H1 (cell line): Measurements from ENCODE around the gene SLC1A1. TPM values are rescaled to one million over a fixed set of nuclear protein-coding genes. Genes with fewer than 3 reads are reported as not detected.

Experiments used
- CTCF ChIA-PET: fragments of 300-600 bp; sonication (Branson Sonifier 250); formaldehyde crosslinking; loops from one replicate; lab custom pipeline; 2021; ENCODE audit not compliant: partially characterized antibody; lab: Charles Lee
- POLR2A ChIA-PET: fragments of 300-600 bp; sonication (Branson Sonifier 250); formaldehyde crosslinking; loops from one replicate; lab custom pipeline; 2021; ENCODE audit warnings: inconsistent platforms; ENCODE audit not compliant: partially characterized antibody; lab: Charles Lee
- DNase-seq, 2 experiments: peaks; one replicate each; pipeline versions ENCODE4 v3.0.0 to v3.0.0-alpha.2; 2010 to 2022; ENCODE audit warnings: low spot score in 2 of 2, low read depth in 1 of 2, mixed read lengths in 1 of 2
- FAIRE-seq: peaks from 2 replicates; lab custom pipeline; 2011; peaks lifted over from hg19 to GRCh38; lab: Jason Lieb, UNC
- H2AFZ ChIP-seq: 2 replicates; pipeline ENCODE4 v1.8.1; 2012; ENCODE audit warnings: low read length, inconsistent platforms
- H2AK5ac ChIP-seq: 2 replicates; pipeline ENCODE4 v1.6.1; 2013; ENCODE audit warnings: low read depth, low read length
- H2BK120ac ChIP-seq: replicated peaks from 2 replicates; pipeline ENCODE3; 2013; ENCODE audit warnings: low read depth, low read length, inconsistent platforms
- H2BK12ac ChIP-seq: 2 replicates; pipeline ENCODE4 v1.6.1; 2013; ENCODE audit warnings: low read depth, low read length
- H2BK15ac ChIP-seq: 2 replicates; pipeline ENCODE4 v1.6.1; 2013; ENCODE audit warnings: low read length
- H2BK20ac ChIP-seq: 2 replicates; pipeline ENCODE4 v1.6.1; 2013; ENCODE audit warnings: low read length
- H2BK5ac ChIP-seq: 2 replicates; pipeline ENCODE4 v1.6.1; 2013; ENCODE audit warnings: low read depth, low read length
- H3K14ac ChIP-seq: 2 replicates; pipeline ENCODE4 v1.6.1; 2013; ENCODE audit warnings: inconsistent platforms; ENCODE audit not compliant: insufficient read length
- H3K18ac ChIP-seq: 2 replicates; pipeline ENCODE4 v1.6.1; 2013; ENCODE audit warnings: low read length; ENCODE audit errors: extremely low read depth
- H3K23ac ChIP-seq: 2 replicates; pipeline ENCODE4 v1.6.1; 2013; ENCODE audit warnings: inconsistent platforms; ENCODE audit not compliant: insufficient read length
- H3K23me2 ChIP-seq: 2 replicates; pipeline ENCODE4 v1.6.1; 2013; ENCODE audit warnings: low read depth, low read length
- H3K27ac ChIP-seq: 2 replicates; pipeline ENCODE4 v1.6.1; 2011; ENCODE audit warnings: low read depth, low read length, inconsistent platforms
- H3K27me3 ChIP-seq, 4 experiments: replicated peaks in 1 of 4; 1 replicate in 1 of 4; 2 replicates in 3 of 4; pipeline versions ENCODE4 v1.6.1 to v1.8.1; 2011 to 2013; ENCODE audit warnings: low read length in 3 of 4, mild to moderate bottlenecking in 3 of 4, inconsistent platforms in 2 of 4, mixed read lengths in 2 of 4, moderate library complexity in 1 of 4; ENCODE audit not compliant: control insufficient read depth in 3 of 4, insufficient read depth in 3 of 4; ENCODE audit errors: extremely low read depth in 1 of 4
- H3K36me3 ChIP-seq, 4 experiments: 2 replicates each; pipeline versions ENCODE4 v1.6.1 to v1.8.1; 2011 to 2013; ENCODE audit warnings: mild to moderate bottlenecking in 4 of 4, low read length in 3 of 4, moderate library complexity in 2 of 4, control low read depth in 1 of 4, inconsistent platforms in 1 of 4; ENCODE audit not compliant: insufficient read depth in 4 of 4, control insufficient read depth in 2 of 4
- H3K4ac ChIP-seq: replicated peaks from 2 replicates; pipeline ENCODE3; 2013; ENCODE audit warnings: low read length, low read depth, mixed read lengths, inconsistent platforms; ENCODE audit not compliant: insufficient read length
- H3K4me1 ChIP-seq, 4 experiments: replicated peaks in 1 of 4; 1 replicate in 1 of 4; 2 replicates in 3 of 4; pipeline versions ENCODE4 v1.6.1 to v1.8.1; 2011 to 2013; ENCODE audit warnings: low read length in 3 of 4, inconsistent platforms in 2 of 4, mixed read lengths in 1 of 4; ENCODE audit not compliant: insufficient read depth in 4 of 4, control insufficient read depth in 3 of 4
- H3K4me2 ChIP-seq, 2 experiments: 2 replicates each; pipeline versions ENCODE4 v1.6.1 to v1.8.1; 2011 to 2013; ENCODE audit warnings: low read depth in 2 of 2, low read length in 2 of 2, control low read depth in 1 of 2, inconsistent platforms in 1 of 2, mild to moderate bottlenecking in 1 of 2; ENCODE audit not compliant: insufficient read depth in 1 of 2
- H3K4me3 ChIP-seq, 4 experiments: fragments of 200-600, 300-600 bp in 1 of 4; sonication (generic), shearing (Covaris generic), sonication (Bioruptor Twin) in 1 of 4; 2 replicates each; pipeline versions ENCODE4 v1.5.1 to v1.8.1; 2011 to 2016; ENCODE audit warnings: low read length in 4 of 4, low read depth in 3 of 4, control low read depth in 2 of 4, inconsistent platforms in 2 of 4, mild to moderate bottlenecking in 2 of 4, mixed read lengths in 1 of 4, moderate library complexity in 1 of 4; ENCODE audit not compliant: insufficient read depth in 2 of 4; ENCODE audit errors: extremely low read depth in 1 of 4
- H3K56ac ChIP-seq: replicated peaks from 2 replicates; pipeline ENCODE3; 2013; ENCODE audit warnings: low read depth, mild to moderate bottlenecking, mixed read lengths, low read length, inconsistent platforms; ENCODE audit not compliant: insufficient read length
- H3K79me1 ChIP-seq: 2 replicates; pipeline ENCODE4 v1.6.1; 2013; ENCODE audit warnings: low read depth, low read length, control low read depth
- H3K79me2 ChIP-seq, 2 experiments: 2 replicates each; pipeline versions ENCODE4 v1.6.1 to v1.8.1; 2012 to 2013; ENCODE audit warnings: low read length in 2 of 2, mild to moderate bottlenecking in 2 of 2, inconsistent platforms in 1 of 2; ENCODE audit not compliant: insufficient read depth in 2 of 2, control insufficient read depth in 1 of 2
- H3K9ac ChIP-seq, 4 experiments: replicated peaks in 1 of 4; 1 replicate in 1 of 4; 2 replicates in 3 of 4; pipeline versions ENCODE4 v1.6.1 to v1.8.1; 2011 to 2013; ENCODE audit warnings: low read depth in 3 of 4, low read length in 3 of 4, control low read depth in 2 of 4, mild to moderate bottlenecking in 2 of 4, moderate library complexity in 2 of 4, inconsistent platforms in 1 of 4; ENCODE audit errors: extremely low read depth in 1 of 4
- H3K9me3 ChIP-seq, 2 experiments: 2 replicates each; pipeline versions ENCODE4 v1.6.1 to v1.8.1; 2012 to 2013; ENCODE audit warnings: mild to moderate bottlenecking in 2 of 2, moderate library complexity in 2 of 2, control low read depth in 1 of 2, inconsistent platforms in 1 of 2, low read depth in 1 of 2, low read length in 1 of 2, mixed read lengths in 1 of 2; ENCODE audit not compliant: insufficient read depth in 2 of 2
- H4K20me1 ChIP-seq, 2 experiments: replicated peaks in 1 of 2; 2 replicates each; pipeline versions ENCODE3 to v1.8.1; 2011 to 2013; ENCODE audit warnings: inconsistent platforms in 2 of 2, low read length in 2 of 2, mild to moderate bottlenecking in 1 of 2; ENCODE audit not compliant: insufficient read depth in 2 of 2, control insufficient read depth in 1 of 2
- H4K5ac ChIP-seq: 2 replicates; pipeline ENCODE4 v1.6.1; 2013; ENCODE audit warnings: low read length, low read depth, mixed read lengths, inconsistent platforms; ENCODE audit not compliant: insufficient read length
- H4K8ac ChIP-seq: 2 replicates; pipeline ENCODE4 v1.8.0; 2013; ENCODE audit warnings: mild to moderate bottlenecking, moderate library complexity, low read length, inconsistent platforms; ENCODE audit not compliant: insufficient read depth; ENCODE audit errors: extremely low read depth
- H4K91ac ChIP-seq: replicated peaks from 2 replicates; pipeline ENCODE3; 2013; ENCODE audit warnings: low read length, mixed read lengths, inconsistent platforms; ENCODE audit not compliant: insufficient read length
- CBX8 ChIP-seq: fragments of 300-800, 300-1000 bp; sonication (generic); IDR thresholded peaks from 2 replicates; pipeline ENCODE4 v1.7.1; 2016; ENCODE audit warnings: low read depth, low read length, borderline replicate concordance
- FOSL1 ChIP-seq: IDR thresholded peaks from 2 replicates; pipeline ENCODE4 v1.6.1; 2011; ENCODE audit warnings: mild to moderate bottlenecking, low read depth, low read length, moderate library complexity; ENCODE audit not compliant: insufficient read depth
- KDM4A ChIP-seq: IDR thresholded peaks from one replicate; pipeline ENCODE4 v1.7.1; 2012; ENCODE audit warnings: low read depth, mild to moderate bottlenecking, moderate library complexity, low read length, inconsistent platforms; ENCODE audit not compliant: severe bottlenecking
- PHF8 ChIP-seq: fragments of 200-600 bp; sonication (generic); conservative IDR thresholded peaks from 2 replicates; pipeline ENCODE4 v1.7.1; 2012; ENCODE audit warnings: low read depth, mild to moderate bottlenecking, inconsistent platforms, low read length, moderate library complexity
- POU5F1 ChIP-seq: IDR thresholded peaks from 2 replicates; pipeline ENCODE4 v1.6.1; 2011; ENCODE audit warnings: low read depth, mild to moderate bottlenecking, low read length, moderate library complexity
- RFX5 ChIP-seq: IDR thresholded peaks from 2 replicates; pipeline ENCODE4 v1.6.1; 2011; ENCODE audit warnings: low read depth, low read length, improper control_type of control experiment, borderline replicate concordance
- SIN3A ChIP-seq, 2 experiments: IDR thresholded peaks in 1 of 2; conservative IDR thresholded peaks in 1 of 2; 2 replicates each; pipeline ENCODE4 v1.6.1; 2011 to 2012; ENCODE audit warnings: low read length in 2 of 2, improper control_type of control experiment in 1 of 2, low read depth in 1 of 2, mild to moderate bottlenecking in 1 of 2
- SIRT6 ChIP-seq: IDR thresholded peaks from one replicate; pipeline ENCODE4 v1.7.1; 2012; ENCODE audit warnings: low read length, inconsistent platforms
- SP2 ChIP-seq: IDR thresholded peaks from 2 replicates; pipeline ENCODE4 v1.6.1; 2012; ENCODE audit warnings: mild to moderate bottlenecking, low read length, inconsistent platforms
- SP4 ChIP-seq: IDR thresholded peaks from 2 replicates; pipeline ENCODE4 v1.6.1; 2012; ENCODE audit warnings: low read length, inconsistent platforms
- SRF ChIP-seq: IDR thresholded peaks from 2 replicates; pipeline ENCODE4 v1.6.1; 2011; ENCODE audit warnings: mild to moderate bottlenecking, low read depth, low read length, moderate library complexity
- TEAD4 ChIP-seq: IDR thresholded peaks from 2 replicates; pipeline ENCODE4 v1.6.1; 2012; ENCODE audit warnings: low read depth, low read length, inconsistent platforms, mixed read lengths
- WGBS, 2 experiments: shearing (Covaris generic) in 1 of 2; methylation state at CpG; one replicate each; pipeline versions ENCODE4 v1.1.6 to v1.1.7; 2013 to 2015; ENCODE audit warnings: low lambda C conversion rate in 2 of 2, mixed read lengths in 2 of 2, inconsistent platforms in 1 of 2, low coverage in 1 of 2, missing lambda C conversion rate in 1 of 2; ENCODE audit not compliant: insufficient replicate concordance in 2 of 2, insufficient coverage in 1 of 2, insufficient read length in 1 of 2; ENCODE audit errors: extremely low coverage in 1 of 2, missing lambda C conversion rate in 1 of 2; 5-methylcytosine and 5-hydroxymethylcytosine counted together
- polyA plus RNA-seq, 7 experiments: library from polyadenylated mRNA; depleted of rRNA in 3 of 7; stranded (reverse) in 5 of 7; unstranded in 2 of 7; fragments of >200 nt in 5 of 7; fragments of 200-250 nt in 2 of 7; gene quantifications; 1 replicate in 5 of 7; 2 replicates in 1 of 7; 4 replicates in 1 of 7; pipeline versions ENCODE4 v1.2.1 to v1.2.3, GENCODE V29; 2011 to 2013; ENCODE audit warnings: missing spikeins in 2 of 7, mixed read lengths in 2 of 7
- total RNA-seq: library from RNA; stranded (reverse); fragmentation: NEBNext Ultra II Directional; extraction: Animal tissue kit (Norgen Biotek cat#: 25700); gene quantifications from 2 replicates; pipeline ENCODE4 v1.2.1, GENCODE V29; 2021

Gene SLC1A1
- total and polyA plus RNA-seq, 2 of the 8 experiments (the other 6 are each of a cell fraction or from before 2014, with no cell fraction given), result 4.7 to 11.7 TPM

DNA sequence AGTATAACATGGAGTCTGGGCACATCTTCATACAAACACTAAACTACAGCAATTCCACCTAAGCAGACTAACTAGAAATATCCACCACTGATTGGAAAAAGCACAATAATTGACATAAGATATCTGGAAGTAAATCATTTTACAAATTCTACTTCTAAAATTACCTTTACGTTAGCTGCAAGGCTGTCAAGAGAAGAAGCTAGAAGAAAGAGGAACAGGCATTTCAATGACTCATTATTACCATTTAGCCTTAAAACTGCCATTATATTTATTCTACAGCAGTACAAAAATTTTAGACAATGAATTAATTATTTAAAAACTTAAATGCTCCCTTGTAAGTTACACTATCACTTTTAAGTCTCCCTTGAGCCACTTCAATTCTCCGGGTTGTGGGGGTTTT lies 128.4 kb downstream of the SLC1A1 start:
- TF ChIP-seq POU5F1, result no peak
- no peak for TF ChIP-seq SIRT6
- no peak for TF ChIP-seq FOSL1
- TF ChIP-seq TEAD4, result no peak
- TF ChIP-seq CBX8, result no peak
- no peak for TF ChIP-seq KDM4A
- TF ChIP-seq SRF, result no peak
- no peak for TF ChIP-seq PHF8
- TF ChIP-seq SP4, result no peak
- no peak for TF ChIP-seq RFX5
- TF ChIP-seq SIN3A (conservative IDR thresholded peaks at IDR 0.05 in 1 of 2, IDR thresholded peaks at IDR 0.05 in 1 of 2; ENCODE audit: low read depth in 1 of 2, low read length in 2 of 2), result no peak
- no peak for TF ChIP-seq SP2
- TF ChIP-seq, all 59 proteins: peak for 0
- Histone ChIP-seq H2BK12ac (no peak overlapping the region), H4K20me1 (no peaks in the 10 kb centered on the region), H3K36me3 (no peaks in the 10 kb centered on the region), H3K4ac (no peak overlapping the region), H3K27ac (no peak overlapping the region), H3K4me1 (peaks cover 6 to 18% (median 8%) of the 10 kb centered on the region in 4 experiments), H3K9ac (no peak overlapping the region), H3K27me3 (no peaks in the 10 kb centered on the region), H4K5ac (no peak overlapping the region), H3K56ac (no peak overlapping the region), H3K4me3 (no peak overlapping the region), H4K8ac (no peak overlapping the region), H2AFZ (no peak overlapping the region), H3K23me2 (no peaks in the 10 kb centered on the region), H3K18ac (no peak overlapping the region), H3K23ac (no peak overlapping the region), H4K91ac (no peak overlapping the region), H3K79me2 (no peaks in the 10 kb centered on the region), H2BK5ac (no peak overlapping the region), H2AK5ac (no peak overlapping the region), H2BK15ac (no peak overlapping the region), H2BK20ac (no peak overlapping the region), H2BK120ac (no peak overlapping the region), H3K4me2 (no peak overlapping the region), H3K9me3 (no peaks in the 10 kb centered on the region), H3K79me1 (no peaks in the 10 kb centered on the region), H3K14ac (no peak overlapping the region)
- 88% methylated on average over 2 of the region's 2 CpGs; no CpG with 5 or more reads in 1 of the 2 experiments for WGBS, 2 experiments
- ChIA-PET POLR2A (no interaction called here), CTCF (interaction anchor here (2.5 kb wide), 1 partner anchor 21 kb away, joined by 8 read pairs; no protein-coding TSS in a partner anchor)
- DNase-seq (no peak), FAIRE-seq (no peak)
